K562 (cell line): ENCODE results near the gene PIK3R6. TPM values are rescaled to one million over a fixed set of nuclear protein-coding genes. Genes with fewer than 3 reads are reported as not detected.

Source experiments
- FOXP4 ChIP-seq: sonication (generic); formaldehyde crosslinking; IDR thresholded peaks from 2 replicates; pipeline ENCODE4 v1.8.0; 2022; ENCODE audit warnings: mild to moderate bottlenecking, missing genetic modification reagents, borderline replicate concordance
- REST ChIP-seq, 2 experiments: fragments of 450-650 bp; formaldehyde crosslinking in 1 of 2; IDR thresholded peaks; 2 replicates each; pipeline versions ENCODE4 v1.4.0 to v1.6.1; 2014 to 2020; ENCODE audit warnings: mild to moderate bottlenecking in 2 of 2, borderline replicate concordance in 1 of 2, low read depth in 1 of 2
- ZZZ3 ChIP-seq: fragments of 450-650 bp; IDR thresholded peaks from 2 replicates; pipeline ENCODE4 v1.6.1; 2016; ENCODE audit warnings: antibody characterized with exemption, mild to moderate bottlenecking, moderate library complexity
- polyA plus RNA-seq, 8 experiments: library from polyadenylated mRNA; depleted of rRNA in 4 of 8; stranded (reverse) in 5 of 8; unstranded in 3 of 8; fragments of >200 nt; fragmentation: Nextera tagmentation in 2 of 8; fragmentation: Illumina TruSeq in 1 of 8; extraction: Ambion mirVana in 2 of 8; extraction: Trizol in 1 of 8; gene quantifications; 2 replicates each; pipeline versions ENCODE4 v1.2.1 to v1.2.3, GENCODE V29; 2011 to 2014; ENCODE audit warnings: inconsistent platforms in 1 of 8, missing spikeins in 1 of 8
- total RNA-seq, 7 experiments: library from RNA; depleted of rRNA in 6 of 7; stranded (reverse); fragments of >200 nt in 6 of 7; fragmentation: Illumina TruSeq in 2 of 7; extraction: Trizol in 2 of 7; gene quantifications; 2 replicates each; pipeline versions ENCODE4 v1.2.1 to v1.2.3, GENCODE V29; 2011 to 2021; ENCODE audit warnings: low replicate concordance in 1 of 7

PIK3R6 gene
- total and polyA plus RNA-seq, 9 of the 15 experiments (the other 6 are each of a cell fraction or from before 2014, with no cell fraction given): 0.04 TPM; not detected in 8

GRCh38 chr17:8916466-8916865 is 49.0 kb upstream of the PIK3R6 start (continued):
- TF ChIP-seq FOXP4 (CRISPR knock-in tag) (no peak), REST (IDR thresholded peaks at IDR 0.05; ENCODE audit: borderline replicate concordance) (no peak), REST (CRISPR knock-in tag; IDR thresholded peaks at IDR 0.05; ENCODE audit: low read depth) (no peak), ZZZ3 (no peak)
